Head of caudate nucleus (tissue), 42 donors: Measurements from ENCODE around the gene DLL4.
"Not testable (repeated sequence)": the region's sequence is repeated elsewhere in the genome, so short reads cannot be mapped to it uniquely, and the experiment has no call there.

Experiments
- DNase-seq, 42 donors: peaks; one replicate each; pipeline versions ENCODE4 v3.0.0 to v3.0.0-alpha.2; 2020 to 2021; ENCODE audit warnings: mixed read lengths in 7 of 42
- intact Hi-C: fragments of 100-400 bp; cut with DNase I; formaldehyde crosslinking; loops from one replicate; pipeline ENCODE4 v1.15.0; 2022

DLL4 gene

DNA sequence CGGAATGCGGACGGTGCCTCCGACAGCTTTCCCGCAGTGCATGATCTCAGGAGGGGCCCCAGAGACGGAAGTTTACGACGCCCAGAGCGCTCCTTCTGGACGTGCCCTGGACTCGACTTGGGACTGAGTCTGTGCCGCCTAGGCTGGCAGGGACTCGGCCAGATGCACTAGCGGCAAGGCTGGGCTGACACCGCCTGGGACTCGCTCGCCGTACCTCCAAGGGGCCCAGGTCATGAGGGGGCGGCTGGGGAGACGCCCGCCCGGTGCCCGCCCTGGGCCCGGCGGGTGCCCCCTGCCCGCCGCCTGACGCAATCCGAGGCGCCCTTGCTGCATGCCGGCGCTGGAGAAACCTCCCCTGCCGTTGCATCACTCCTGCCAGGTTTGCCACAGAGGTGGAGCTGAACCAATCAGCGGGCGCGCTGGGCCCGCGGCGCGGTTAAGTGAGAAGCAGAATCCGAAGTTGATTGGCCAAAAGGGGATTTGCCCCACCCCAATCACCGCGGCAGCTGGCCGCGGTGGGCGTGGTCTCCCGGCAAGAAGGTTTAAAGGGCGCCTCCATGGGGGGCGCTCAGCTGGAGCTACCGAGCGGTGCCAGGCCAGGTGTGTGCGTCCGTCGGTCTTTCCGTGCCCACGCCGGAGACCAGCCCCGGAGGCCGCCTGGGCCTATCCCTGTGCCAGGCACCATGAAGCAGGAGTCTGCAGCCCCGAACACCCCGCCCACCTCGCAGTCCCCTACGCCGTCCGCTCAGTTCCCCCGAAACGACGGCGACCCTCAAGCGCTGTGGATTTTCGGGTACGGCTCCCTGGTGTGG, 24.0 kb downstream of the DLL4 start, which contains the start of gene CHAC1:
Gene CHAC1 (plus strand): TSS at position 571 of the 812 bp plus-strand sequence. CDS start 113 bp downstream, at position 684.
- DNase-seq, result peak; percentile 82 to 98 (median 94)
- intact Hi-C loops, result no loop called here

DNA sequence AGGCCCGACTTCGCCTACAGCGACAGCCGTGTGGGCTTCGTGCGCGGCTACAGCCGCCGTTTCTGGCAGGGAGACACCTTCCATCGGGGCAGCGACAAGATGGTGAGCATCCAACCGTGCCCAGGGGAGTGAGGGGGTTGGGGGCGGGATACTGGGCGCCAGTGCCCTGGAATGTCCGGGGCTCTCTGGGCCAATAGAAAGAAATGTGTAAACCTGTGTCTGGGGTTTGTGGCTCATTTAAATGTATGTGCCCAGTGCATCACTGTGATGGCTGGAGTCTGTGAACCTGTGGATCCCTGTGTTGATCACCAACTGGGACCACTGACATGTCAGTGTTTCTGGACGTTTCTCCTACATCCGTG, 24.6 kb downstream of the DLL4 start:
- intact Hi-C loops, result no loop called here
- no peak for DNase-seq

DNA sequence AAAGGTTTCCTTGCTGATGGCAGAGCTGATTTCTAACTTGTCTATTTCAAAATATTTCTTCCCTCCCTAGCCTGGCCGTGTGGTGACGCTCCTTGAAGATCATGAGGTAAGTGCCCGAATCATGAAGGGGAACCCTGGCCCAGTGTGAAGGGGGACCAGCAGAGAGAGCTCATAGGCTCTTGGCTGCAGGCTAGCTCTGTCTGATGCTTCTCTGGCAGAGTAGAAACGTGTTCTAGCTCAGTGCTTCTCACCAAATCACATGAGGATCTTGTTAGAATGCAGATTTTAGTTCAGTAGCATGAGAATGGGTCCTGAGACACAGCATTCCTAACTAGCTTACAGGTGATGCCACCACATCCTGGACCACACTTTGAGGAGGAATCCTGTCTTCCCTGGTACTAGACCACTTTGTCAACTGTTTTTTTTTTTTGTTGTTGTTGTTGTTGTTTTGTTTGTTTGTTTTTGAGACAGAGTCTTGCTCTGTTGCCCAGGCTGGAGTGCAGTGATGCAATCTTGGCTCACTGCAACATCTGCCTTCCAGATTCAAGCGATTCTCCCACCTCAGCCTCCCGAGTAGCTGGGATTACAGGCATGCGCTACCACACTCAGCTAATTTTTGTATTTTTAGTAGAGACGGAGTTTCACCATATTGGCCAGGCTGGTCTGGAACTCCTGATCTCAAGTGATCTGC, 25.2 kb downstream of the DLL4 start:
- DNase-seq, intact Hi-C loops: not testable (repeated sequence)

DNA sequence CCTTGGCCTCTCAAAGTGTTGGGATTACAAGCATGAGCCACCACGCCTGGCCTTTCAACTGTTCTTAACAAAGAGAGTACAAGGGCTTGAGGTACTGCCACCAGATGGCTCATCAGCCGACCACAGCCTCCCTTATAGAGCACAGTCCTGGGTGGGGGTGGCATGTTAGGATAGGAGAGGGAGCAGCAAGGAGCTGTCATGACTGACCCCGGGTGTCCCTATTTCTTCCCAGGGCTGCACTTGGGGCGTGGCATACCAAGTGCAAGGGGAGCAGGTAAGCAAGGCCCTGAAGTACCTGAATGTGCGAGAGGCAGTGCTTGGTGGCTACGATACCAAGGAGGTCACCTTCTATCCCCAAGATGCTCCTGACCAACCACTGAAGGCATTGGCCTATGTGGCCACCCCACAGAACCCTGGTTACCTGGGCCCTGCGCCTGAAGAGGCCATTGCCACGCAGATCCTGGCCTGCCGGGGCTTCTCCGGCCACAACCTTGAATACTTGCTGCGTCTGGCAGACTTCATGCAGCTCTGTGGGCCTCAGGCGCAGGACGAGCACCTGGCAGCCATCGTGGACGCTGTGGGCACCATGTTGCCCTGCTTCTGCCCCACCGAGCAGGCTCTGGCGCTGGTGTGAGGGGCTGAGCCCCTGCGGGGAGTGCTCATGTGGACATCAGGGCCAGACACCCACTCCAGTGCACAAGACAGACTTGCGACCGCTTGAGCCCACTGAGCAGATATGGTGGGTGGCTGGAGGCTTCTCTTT, 26.2 kb downstream of the DLL4 start:
- no peak for DNase-seq
- intact Hi-C loops, result no loop called here

DNA sequence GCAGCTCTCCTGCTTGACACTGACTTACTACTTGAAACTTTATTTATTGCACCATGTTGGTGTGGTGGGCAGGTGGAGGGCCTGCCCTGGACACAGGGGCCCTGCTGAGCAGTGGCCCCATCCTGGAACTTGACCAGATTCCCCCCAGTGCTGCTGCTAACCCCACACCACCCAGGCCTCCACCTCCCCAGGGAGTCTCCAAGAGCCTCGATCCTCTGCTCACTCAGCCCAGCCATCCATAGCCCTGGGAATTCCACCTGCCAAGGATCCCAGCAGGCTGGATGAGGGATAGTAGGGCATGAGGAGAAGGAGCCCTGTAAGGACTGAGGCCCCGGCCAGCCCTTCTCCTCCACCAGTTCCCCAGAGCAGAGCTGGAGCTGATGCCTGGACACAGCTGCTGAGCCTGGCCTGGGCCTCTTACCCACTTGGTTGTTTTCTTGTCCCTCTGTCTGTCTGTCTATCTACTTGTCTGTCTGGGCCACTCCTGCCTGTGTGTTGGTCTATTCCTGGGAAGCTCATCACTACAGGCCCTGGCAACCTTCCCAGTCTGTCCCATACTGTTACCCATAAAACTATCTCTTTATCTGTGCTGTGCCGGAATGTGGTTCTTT, 26.9 kb downstream of the DLL4 start:
- DNase-seq, result no peak
- intact Hi-C loops, result no loop called here

DNA sequence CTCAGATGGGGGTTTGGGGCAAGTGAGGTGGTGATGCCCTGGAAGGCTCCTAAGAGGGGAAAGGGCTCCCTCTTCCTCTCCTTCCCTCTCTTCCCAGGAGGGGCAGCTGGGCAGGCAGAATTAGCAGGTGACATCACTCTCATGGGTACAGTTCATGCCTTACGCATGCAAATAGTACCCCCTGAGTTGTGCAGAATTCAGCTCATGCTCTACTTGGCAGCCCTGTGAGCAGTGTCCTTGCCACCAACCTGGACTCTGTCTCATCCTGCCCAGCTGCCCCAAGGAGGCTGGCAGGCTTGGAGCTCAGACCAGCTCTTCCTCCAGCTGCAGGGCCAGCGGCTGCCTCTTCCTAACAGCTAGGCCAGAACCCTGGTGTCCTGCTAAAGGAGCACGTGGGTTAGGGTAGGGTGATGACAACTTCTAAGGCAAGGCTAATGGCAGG, 27.4 kb downstream of the DLL4 start:
- intact Hi-C loops, result no loop called here
- no peak for DNase-seq

DNA sequence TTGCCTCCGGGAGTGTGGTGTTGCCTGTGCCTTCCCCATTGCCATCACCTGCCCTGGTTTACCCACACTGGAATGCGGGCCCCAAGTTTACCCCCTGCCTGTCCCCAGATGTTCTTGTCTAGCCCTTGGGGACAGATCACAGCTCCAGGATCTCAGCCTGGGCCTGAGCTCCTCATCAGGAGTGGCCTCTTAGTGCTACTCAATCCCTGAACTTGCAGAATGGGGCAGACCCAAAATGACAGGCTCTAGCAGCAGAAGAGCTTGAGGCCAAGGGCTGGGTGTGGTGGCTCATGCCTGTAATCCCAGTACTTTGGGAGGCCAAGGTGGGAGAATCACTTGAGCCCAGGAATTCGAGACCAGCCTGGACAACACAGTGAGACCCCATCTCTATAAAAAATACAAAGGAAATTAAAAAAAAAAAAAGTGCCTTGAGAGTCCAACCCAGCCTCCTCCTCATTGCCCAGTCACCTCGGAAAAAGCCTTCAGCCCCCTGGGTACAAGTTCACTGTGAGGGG, 28.0 kb downstream of the DLL4 start:
- intact Hi-C loops, result no loop called here

DNA sequence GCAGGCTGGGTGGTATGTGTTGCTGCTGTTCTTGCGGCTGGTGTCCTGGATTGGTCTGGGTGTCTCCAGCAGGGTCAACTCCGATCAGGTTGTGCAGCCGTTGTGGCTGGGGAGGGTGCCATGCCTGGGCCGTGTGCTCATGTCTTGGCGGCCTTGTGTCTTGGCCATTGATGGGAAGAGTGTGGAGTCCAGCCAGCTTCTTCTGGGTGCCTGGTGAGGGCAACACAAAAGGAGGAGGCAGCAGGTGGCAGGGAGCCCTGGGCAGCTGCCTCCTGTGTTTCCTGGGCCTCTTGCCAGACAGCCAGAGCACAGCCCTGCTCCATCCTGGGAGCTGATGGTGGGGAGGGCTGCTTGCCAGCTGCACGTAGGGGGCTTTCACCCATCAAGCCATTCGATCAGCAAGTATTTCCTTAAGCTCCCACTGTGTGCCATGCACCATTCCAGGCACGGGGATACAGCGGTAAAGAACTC, 28.5 kb downstream of the DLL4 start:
- intact Hi-C loops, result no loop called here
- DNase-seq, result peak in 38 of 42 donors; percentile 9 to 67 (median 45)

More for the DNA sequence above, 28.0 kb downstream of the DLL4 start:
- DNase-seq, result no peak

DNA sequence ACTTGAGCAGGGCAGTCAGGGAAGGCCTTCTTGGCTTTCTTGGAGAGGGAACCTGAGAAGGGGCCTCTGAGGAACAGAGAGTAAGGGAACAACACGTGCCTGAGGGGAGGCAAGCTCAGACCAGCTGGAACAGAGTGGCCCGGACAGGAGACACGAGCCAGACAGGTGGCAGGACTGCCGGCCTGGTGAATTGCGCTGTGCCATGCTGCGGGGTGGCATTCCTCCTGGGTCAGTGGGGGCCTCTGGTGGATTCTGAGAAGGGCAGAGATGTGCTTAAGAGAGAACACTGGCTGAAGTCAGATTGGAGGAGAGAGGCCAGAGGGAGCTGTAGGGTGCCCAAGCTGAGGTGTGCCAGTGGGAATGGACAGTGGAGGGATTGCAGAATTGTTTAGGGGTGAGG, 29.0 kb downstream of the DLL4 start:
- intact Hi-C loops, result no loop called here
- no peak for DNase-seq

DNA sequence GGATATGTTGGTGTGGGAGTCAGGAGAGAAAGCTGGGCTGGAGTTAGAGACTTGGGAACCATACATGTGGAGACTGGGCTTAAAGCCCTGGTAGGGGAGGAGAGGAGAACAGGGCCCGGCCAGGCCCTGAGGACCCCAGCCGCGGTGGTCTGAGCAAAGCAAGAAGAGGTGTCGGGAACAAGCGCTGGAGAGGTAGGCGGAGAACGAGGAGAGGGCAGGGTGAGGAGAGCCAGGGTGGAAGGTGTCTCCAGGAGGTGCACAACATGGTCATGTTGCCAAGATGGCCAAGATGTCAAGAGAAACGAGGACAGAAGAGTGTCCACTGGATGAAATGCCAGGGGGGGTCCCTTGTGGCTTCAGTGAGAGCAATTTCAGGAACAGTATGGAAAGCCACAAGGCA, 29.6 kb downstream of the DLL4 start:
- intact Hi-C loops, result no loop called here
- no peak for DNase-seq

DNA sequence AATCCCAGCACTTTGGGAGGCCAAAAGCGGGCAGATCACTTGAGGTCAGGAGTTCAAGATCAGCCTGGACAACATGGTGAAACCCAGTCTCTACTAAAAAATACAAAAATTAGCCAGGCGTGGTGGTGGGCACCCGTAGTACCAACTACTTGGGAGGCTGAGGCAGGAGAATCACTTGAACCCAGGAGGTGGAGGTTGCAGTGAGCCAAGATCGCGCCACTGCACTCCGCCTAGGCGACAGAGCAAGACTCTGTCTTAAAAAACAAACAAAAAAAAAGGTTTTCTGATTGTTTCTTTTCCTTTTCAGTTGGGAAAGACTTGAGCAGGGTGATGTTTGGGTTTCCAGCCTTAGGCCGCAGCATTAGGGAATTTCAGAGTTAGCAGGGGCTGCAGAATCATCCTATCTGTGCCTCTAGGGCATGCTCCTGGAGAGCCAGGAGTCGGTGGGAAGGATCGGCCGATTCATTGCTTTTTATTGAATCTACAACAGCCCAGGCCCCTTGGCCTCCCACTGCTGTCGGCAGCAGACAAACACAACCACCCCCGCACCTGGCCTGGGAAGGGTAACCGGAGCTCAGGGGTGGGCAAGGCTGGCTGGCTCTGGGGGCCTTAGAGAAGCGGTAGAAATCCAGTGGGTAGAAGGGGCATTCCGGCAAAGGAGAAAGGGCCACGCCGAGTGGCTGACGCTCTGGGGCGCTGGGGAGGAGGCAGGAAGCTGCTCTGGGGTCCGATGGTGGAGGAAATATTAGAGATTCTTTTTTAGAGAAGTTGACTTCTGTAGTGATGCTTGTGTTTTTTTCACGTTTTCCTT, 30.4 kb downstream of the DLL4 start:
- no peak for DNase-seq
- intact Hi-C loops, result no loop called here

DNA sequence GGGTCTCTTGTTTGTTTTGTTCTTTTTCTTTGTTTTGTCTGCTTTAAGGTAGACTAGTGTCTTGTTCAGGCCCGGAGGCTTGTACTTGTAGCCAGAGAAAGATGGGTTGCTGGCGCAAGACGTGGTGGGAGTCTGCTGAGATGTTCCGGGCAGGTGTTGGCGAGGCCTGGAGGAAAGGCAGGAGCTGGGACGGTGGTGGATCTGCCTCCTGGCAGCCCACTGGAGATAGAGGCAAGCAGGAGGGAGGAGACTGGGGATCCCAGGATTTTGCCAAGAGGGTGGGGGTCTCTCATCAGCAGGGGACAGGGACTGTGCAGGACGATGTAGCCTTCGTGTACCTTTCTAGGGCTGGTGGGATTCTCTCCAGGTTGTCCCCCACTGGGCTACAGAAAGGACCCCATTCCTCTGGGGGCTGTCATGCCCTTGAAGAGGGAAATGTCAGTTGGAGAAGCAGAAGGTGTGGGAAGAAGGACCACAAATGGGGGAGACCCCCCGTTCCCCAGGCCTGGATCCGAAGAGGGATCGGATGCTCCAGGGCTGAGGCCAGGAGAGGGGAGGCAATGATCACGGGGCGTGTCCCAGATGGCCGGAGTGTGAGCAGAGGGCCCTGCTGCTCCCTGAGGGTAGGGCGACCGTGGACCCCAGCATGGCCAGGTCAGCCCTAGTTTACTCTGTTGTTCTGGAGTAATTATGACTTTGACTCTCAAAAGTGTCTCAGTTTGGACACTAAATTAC, 31.2 kb downstream of the DLL4 start:
- no peak for DNase-seq
- intact Hi-C loops, result no loop called here

DNA sequence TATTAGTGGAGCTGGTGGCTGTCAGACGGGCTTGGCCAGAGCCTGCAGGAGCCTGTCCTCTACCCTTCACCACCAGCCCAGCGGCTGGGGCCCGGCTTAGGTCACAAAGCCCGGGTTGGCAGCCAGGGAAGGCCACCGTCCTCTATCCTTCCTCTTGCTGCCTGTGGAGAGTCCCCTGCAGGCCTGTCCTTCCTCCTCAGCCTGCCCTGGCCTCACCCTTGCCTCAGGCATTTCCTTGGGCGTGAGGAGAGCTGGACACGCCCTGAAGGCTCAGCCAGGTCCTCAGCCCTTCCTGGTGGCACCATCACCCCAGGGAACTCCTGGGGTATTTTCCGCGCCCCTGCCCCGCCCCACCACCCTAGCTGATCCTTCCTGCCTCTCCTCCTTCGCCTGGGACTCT, 31.8 kb downstream of the DLL4 start:
- intact Hi-C loops, result no loop called here
- no peak for DNase-seq

DNA sequence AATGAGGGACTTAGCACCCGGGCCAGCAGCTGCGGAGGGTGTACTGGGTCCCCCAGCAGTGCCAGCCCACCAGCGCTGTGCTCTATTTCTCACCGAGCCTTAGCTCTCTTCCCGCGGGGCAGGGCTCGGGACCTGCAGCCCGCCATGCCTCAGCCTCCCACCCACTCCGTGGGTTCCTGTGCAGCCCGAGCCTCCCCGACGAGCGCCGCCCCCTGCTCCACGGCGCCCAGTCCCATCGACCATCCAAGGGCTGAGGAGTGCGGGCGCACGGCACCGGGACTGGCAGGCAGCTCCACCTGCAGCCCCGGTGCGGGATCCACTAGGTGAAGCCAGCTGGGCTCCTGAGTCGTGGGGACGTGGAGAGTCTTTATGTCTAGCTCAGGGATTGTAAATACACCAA, 32.6 kb downstream of the DLL4 start:
- DNase-seq, intact Hi-C loops: not testable (repeated sequence)

DNA sequence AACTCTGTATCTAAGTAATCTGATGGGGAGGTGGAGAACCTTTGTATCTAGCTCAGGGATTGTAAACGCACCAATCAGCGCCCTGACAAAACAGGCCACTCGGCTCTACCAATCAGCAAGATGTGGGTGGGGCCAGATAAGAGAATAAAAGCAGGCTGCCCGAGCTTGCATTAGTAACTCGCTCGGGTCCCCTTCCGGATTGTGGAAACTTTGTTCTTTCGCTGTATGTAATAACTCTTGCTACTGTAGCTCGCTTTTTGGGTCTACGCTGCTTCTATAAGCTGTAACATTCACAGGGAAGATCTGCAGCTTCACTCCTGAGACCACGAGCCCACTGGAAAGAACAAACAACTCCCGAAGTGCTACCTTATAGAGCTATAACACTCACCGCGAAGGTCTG, 33.2 kb downstream of the DLL4 start:
- DNase-seq, intact Hi-C loops: not testable (repeated sequence)

DNA sequence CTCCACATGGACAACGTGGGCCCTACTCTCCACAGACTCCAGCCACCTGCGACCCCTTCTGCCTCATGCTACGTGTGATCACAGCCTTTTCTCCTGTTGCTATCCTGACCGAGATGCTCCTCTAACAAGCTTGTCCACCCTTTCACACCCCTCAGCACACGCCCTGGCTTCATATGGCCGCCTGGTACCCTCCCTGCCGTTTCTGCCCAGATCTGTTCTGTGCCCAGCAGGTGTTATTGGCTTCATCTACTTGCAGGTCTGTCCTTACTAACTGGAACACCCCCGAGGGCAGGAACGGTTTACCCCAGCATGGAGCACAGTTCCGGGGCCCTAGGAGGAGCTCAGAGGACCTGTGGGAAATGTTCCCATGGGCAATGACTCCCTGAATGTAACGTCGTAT, 34.1 kb downstream of the DLL4 start:
- intact Hi-C loops, result no loop called here

DNA sequence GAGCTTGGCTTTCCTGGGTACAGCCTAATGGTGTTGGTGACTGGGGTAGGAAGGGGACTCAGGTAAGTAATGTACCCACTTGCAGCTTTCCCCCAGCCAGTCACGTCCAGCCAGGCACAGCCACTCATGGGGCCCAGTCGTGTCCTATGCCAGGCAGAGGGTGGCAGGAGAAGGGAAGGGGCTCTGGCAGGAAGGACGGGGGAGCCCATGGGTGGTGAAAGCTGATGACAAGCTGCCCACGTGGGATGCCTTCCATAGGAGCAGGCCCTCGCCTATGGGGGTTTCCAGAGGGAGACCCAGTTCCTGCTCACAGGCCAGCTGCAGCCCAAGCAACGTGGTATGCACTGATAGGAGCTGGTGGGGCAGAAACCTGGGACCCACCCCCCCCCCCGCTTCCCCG, 34.9 kb downstream of the DLL4 start:
- no peak for DNase-seq
- intact Hi-C loops, result no loop called here

More for the DNA sequence above, 34.1 kb downstream of the DLL4 start:
- no peak for DNase-seq

DNA sequence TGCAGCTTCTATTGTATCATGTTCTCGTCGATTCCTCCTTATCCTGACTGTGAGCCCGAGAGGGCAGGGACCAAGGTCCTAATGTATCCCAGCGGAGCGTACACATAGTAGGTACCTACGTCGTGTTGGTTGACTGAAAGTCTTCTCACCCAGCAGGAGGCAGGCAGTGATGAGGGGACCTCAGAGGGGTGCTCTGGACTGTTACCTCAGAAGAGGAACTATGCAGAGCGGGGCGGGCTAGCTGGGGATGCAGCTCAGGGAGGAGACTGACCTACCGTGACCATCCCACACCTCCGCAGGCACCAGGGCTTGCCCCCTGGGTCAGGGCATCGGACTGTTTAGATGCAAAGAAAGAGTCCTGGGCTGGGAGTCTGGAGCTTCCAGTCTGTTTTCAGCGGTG, 35.5 kb downstream of the DLL4 start:
- intact Hi-C loops, result no loop called here
- DNase-seq, result no peak
